HL-60 (cell line): Measurements from ENCODE around the gene GPR32.
"Not testable (repeated sequence)": the region's sequence is repeated elsewhere in the genome, so short reads cannot be mapped to it uniquely, and the experiment has no call there.

Experiments used
- DNase-seq, 2 experiments: peaks; one replicate each; pipeline ENCODE4 v3.0.0-alpha.2; 2010 to 2020; ENCODE audit warnings: low read depth in 1 of 2, low spot score in 1 of 2
- H3K27ac ChIP-seq: fragments of 250-450 bp; sonication (Bioruptor Pico); replicated peaks from 2 replicates; pipeline ENCODE4 v1.5.1; 2020; ENCODE audit warnings: mild to moderate bottlenecking, moderate library complexity
- H3K27me3 ChIP-seq: fragments of 250-450 bp; sonication (Bioruptor Pico); 2 replicates; pipeline ENCODE4 v1.5.1; 2021; ENCODE audit warnings: mild to moderate bottlenecking, moderate library complexity; ENCODE audit not compliant: insufficient read depth, poor library complexity, severe bottlenecking
- H3K4me3 ChIP-seq: replicated peaks from 2 replicates; pipeline ENCODE4 v1.5.1; 2011; ENCODE audit warnings: mild to moderate bottlenecking, control low read depth, low read length; ENCODE audit not compliant: insufficient read depth
- GABPA ChIP-seq: IDR thresholded peaks from 2 replicates; pipeline ENCODE4 v1.6.1; 2012; ENCODE audit warnings: low read depth
- POLR2AphosphoS5 ChIP-seq: IDR thresholded peaks from 2 replicates; pipeline ENCODE4 v1.6.1; 2012; ENCODE audit warnings: low read depth
- SPI1 ChIP-seq: IDR thresholded peaks from 2 replicates; pipeline ENCODE4 v1.6.1; 2012; ENCODE audit warnings: low read depth, mild to moderate bottlenecking, borderline replicate concordance
- TF ChIP-seq, protein P1 (sequence below): IDR thresholded peaks from 2 replicates; pipeline ENCODE4 v1.6.1; 2012; ENCODE audit warnings: low read depth; ENCODE audit not compliant: insufficient replicate concordance
- TF ChIP-seq, protein P2 (sequence below): IDR thresholded peaks from one replicate; pipeline ENCODE4 v1.5.1; 2011; ENCODE audit warnings: low read length, control low read depth, inconsistent platforms; ENCODE audit not compliant: insufficient read depth

Gene GPR32

GRCh38 chr19:50808856-50809255 is 38.6 kb downstream of the GPR32 start:
- Histone ChIP-seq H3K4me3 (no peak overlapping the region), H3K27ac (no peak overlapping the region)
- DNase-seq = no peak

GRCh38 chr19:50811622-50812238 is 41.5 kb downstream of the GPR32 start:
- H3K27ac ChIP-seq, DNase-seq, H3K4me3 ChIP-seq, H3K27me3 ChIP-seq: not testable (repeated sequence)

More at GRCh38 chr19:50808856-50809255, 38.6 kb downstream of the GPR32 start:
- no peaks in the 10 kb centered on the region for H3K27me3 ChIP-seq
- TF ChIP-seq, protein P1, sequence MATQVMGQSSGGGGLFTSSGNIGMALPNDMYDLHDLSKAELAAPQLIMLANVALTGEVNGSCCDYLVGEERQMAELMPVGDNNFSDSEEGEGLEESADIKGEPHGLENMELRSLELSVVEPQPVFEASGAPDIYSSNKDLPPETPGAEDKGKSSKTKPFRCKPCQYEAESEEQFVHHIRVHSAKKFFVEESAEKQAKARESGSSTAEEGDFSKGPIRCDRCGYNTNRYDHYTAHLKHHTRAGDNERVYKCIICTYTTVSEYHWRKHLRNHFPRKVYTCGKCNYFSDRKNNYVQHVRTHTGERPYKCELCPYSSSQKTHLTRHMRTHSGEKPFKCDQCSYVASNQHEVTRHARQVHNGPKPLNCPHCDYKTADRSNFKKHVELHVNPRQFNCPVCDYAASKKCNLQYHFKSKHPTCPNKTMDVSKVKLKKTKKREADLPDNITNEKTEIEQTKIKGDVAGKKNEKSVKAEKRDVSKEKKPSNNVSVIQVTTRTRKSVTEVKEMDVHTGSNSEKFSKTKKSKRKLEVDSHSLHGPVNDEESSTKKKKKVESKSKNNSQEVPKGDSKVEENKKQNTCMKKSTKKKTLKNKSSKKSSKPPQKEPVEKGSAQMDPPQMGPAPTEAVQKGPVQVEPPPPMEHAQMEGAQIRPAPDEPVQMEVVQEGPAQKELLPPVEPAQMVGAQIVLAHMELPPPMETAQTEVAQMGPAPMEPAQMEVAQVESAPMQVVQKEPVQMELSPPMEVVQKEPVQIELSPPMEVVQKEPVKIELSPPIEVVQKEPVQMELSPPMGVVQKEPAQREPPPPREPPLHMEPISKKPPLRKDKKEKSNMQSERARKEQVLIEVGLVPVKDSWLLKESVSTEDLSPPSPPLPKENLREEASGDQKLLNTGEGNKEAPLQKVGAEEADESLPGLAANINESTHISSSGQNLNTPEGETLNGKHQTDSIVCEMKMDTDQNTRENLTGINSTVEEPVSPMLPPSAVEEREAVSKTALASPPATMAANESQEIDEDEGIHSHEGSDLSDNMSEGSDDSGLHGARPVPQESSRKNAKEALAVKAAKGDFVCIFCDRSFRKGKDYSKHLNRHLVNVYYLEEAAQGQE = no peak
- TF ChIP-seq POLR2AphosphoS5 (no peak), GABPA (no peak), SPI1 (no peak)
- TF ChIP-seq, protein P2, sequence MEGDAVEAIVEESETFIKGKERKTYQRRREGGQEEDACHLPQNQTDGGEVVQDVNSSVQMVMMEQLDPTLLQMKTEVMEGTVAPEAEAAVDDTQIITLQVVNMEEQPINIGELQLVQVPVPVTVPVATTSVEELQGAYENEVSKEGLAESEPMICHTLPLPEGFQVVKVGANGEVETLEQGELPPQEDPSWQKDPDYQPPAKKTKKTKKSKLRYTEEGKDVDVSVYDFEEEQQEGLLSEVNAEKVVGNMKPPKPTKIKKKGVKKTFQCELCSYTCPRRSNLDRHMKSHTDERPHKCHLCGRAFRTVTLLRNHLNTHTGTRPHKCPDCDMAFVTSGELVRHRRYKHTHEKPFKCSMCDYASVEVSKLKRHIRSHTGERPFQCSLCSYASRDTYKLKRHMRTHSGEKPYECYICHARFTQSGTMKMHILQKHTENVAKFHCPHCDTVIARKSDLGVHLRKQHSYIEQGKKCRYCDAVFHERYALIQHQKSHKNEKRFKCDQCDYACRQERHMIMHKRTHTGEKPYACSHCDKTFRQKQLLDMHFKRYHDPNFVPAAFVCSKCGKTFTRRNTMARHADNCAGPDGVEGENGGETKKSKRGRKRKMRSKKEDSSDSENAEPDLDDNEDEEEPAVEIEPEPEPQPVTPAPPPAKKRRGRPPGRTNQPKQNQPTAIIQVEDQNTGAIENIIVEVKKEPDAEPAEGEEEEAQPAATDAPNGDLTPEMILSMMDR = no peak

GRCh38 chr19:50812474-50812873 is 42.2 kb downstream of the GPR32 start:
- TF ChIP-seq, protein P2 = no peak
- TF ChIP-seq GABPA (no peak), POLR2AphosphoS5 (no peak), SPI1 (no peak)
- TF ChIP-seq, protein P1 = no peak
- peaks cover 3% of the 10 kb centered on the region for H3K27me3 ChIP-seq
- no peak for DNase-seq
- no peak overlapping the region for H3K4me3 ChIP-seq
- H3K27ac ChIP-seq = no peak overlapping the region

GRCh38 chr19:50814883-50815282 is 44.6 kb downstream of the GPR32 start:
- H3K4me3 ChIP-seq = no peak overlapping the region
- no peak for TF ChIP-seq GABPA
- TF ChIP-seq, protein P1 = no peak
- no peak for TF ChIP-seq POLR2AphosphoS5
- TF ChIP-seq SPI1 = no peak
- TF ChIP-seq, protein P2 = no peak
- no peak for DNase-seq
- H3K27ac ChIP-seq = no peak overlapping the region
- H3K27me3 ChIP-seq = peaks cover 18% of the 10 kb centered on the region
